DMS79 treated with DMSO at 0.1 percent for 48 hours (cell line): Measurements from ENCODE around the gene CEP57L1.
A peak's percentile ranks its signal among the peaks of the same experiment; 100 is the strongest.
"Not testable (repeated sequence)": the region's sequence is repeated elsewhere in the genome, so short reads cannot be mapped to it uniquely, and the experiment has no call there.

Experiments
- DNase-seq: peaks from one replicate; lab custom pipeline; 2025; lab: John Stamatoyannopoulos, UW

The CEP57L1 gene

GRCh38 chr6:109172101-109172746 lies 76.9 kb downstream of the CEP57L1 start:
- DNase-seq, result no peak

- DNase-seq, result no peak
These were observed 79.6 kb downstream of the CEP57L1 start for GRCh38 chr6:109174916-109175315.

- DNase-seq, result no peak
These were observed 83.6 kb downstream of the CEP57L1 start for GRCh38 chr6:109178921-109179320.

GRCh38 chr6:109179507-109179906 lies 84.2 kb downstream of the CEP57L1 start:
- DNase-seq, result no peak

- no peak for DNase-seq
These were observed 87.3 kb downstream of the CEP57L1 start for GRCh38 chr6:109182578-109182977.

- no peak for DNase-seq
These were observed 87.9 kb downstream of the CEP57L1 start for GRCh38 chr6:109183109-109183650.

GRCh38 chr6:109184638-109185037 lies 89.3 kb downstream of the CEP57L1 start:
- DNase-seq, result no peak

- no peak for DNase-seq
These were observed 90.7 kb downstream of the CEP57L1 start for GRCh38 chr6:109186012-109186411.

GRCh38 chr6:109187399-109188114 lies 92.2 kb downstream of the CEP57L1 start:
- DNase-seq, result peak; percentile 59

GRCh38 chr6:109188115-109188411 lies 92.8 kb downstream of the CEP57L1 start:
- DNase-seq, result no peak

- DNase-seq, result not testable (repeated sequence)
These were observed 96.1 kb downstream of the CEP57L1 start for GRCh38 chr6:109191368-109191767.

- no peak for DNase-seq
These were observed 97.6 kb downstream of the CEP57L1 start for GRCh38 chr6:109192865-109193264.

- DNase-seq, result no peak
These were observed 99.6 kb downstream of the CEP57L1 start for GRCh38 chr6:109194880-109195279.

- DNase-seq, result no peak
These were observed 101.8 kb downstream of the CEP57L1 start for GRCh38 chr6:109197061-109197460.

GRCh38 chr6:109202409-109203264 lies 107.3 kb downstream of the CEP57L1 start:
- DNase-seq, result no peak

- DNase-seq, result no peak
These were observed 109.2 kb downstream of the CEP57L1 start for GRCh38 chr6:109204511-109204910.

- no peak for DNase-seq
These were observed 117.4 kb downstream of the CEP57L1 start for GRCh38 chr6:109212683-109213082.
